Measurements from ENCODE around the gene YPEL1.

YPEL1 gene

DNA sequence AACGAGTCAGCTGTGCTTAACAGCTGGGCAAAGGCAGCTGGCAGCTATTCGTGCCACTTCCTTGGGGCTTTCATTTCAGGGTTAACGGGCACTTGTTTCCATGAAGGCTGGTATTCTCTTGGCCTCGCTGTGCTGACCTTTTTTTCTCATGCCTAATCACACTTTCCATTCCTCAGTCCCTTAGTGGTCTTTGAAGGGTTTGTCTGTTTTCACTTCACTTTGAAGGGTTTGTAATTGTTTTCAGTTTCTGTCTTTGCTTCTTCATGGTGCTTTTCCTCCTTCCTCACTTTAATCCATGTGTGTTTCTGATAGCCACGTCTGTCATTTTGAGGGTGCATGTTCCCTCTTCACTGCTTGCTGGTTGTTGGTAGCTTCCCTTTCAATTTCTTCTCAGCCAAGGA is 45.2 kb downstream of the YPEL1 start:
- in situ Hi-C loops (cut with MboI; ENCODE audit: low sequenced_read_pairs, unreplicated experiment), result no loop called here
- DNase-seq (ENCODE audit: low spot score), result peak; percentile 80
- TF ChIP-seq CTCF (IDR thresholded peaks at IDR 0.05; ENCODE audit: borderline replicate concordance, control extremely low read depth, extremely low read depth, insufficient read depth, missing control alignments), result no peak

GRCh38 chr22:21688706-21689381 is 46.8 kb downstream of the YPEL1 start:
- in situ Hi-C loops (cut with MboI; ENCODE audit: low sequenced_read_pairs, unreplicated experiment), result no loop called here
- no peak for TF ChIP-seq CTCF (IDR thresholded peaks at IDR 0.05; ENCODE audit: borderline replicate concordance, control extremely low read depth, extremely low read depth, insufficient read depth, missing control alignments)

DNA sequence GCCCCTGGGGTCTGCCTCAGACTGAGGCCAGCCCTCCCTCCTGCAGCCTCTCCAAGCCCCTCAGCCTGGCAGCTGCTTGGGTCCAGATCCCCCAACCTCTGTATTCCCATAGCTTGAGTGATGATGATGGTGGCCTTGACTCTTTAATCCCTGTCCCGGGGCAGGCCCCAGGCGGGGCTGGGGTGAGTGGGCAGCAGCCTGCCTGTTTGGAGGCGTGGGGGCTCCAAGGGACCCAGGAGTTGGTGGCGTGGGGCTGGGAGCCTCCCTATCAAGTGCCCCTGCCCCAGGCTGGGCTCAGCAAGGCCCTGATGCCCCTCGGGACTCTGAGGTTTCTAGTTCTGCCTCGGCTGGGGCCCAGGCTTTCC is 47.3 kb downstream of the YPEL1 start:
- no peak for DNase-seq (ENCODE audit: low spot score)
- no peak for TF ChIP-seq CTCF (IDR thresholded peaks at IDR 0.05; ENCODE audit: borderline replicate concordance, control extremely low read depth, extremely low read depth, insufficient read depth, missing control alignments)
- in situ Hi-C loops (cut with MboI; ENCODE audit: low sequenced_read_pairs, unreplicated experiment), result no loop called here

More at GRCh38 chr22:21688706-21689381, 46.8 kb downstream of the YPEL1 start:
- DNase-seq (ENCODE audit: low spot score), result no peak

DNA sequence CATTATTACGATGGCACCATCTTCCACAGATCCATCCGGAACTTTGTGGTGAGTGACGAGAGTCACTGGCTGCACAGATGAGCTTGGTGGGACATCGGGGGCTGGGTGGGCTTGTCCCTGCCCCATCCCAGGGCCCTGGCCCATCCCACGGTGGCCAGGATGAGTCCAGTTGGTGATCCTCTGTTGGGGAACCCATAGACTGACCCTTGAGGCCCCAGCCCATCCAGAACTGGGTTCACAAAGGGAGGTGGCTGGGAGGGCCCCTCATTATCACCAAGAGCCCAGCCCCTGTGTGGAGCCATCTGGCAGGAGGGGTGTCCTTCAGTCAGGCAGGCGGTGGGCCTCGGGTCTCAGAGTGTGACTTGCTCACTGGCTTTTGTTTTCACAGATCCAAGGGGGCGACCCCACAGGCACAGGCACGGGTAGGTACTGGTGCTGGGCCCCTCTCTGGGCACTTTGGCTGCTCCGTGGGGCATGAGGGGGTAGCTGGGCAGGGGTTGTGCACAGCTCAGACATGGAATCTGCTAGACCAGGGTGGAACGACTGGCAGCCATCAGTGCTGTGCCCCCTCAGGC is 47.8 kb downstream of the YPEL1 start:
- TF ChIP-seq CTCF (IDR thresholded peaks at IDR 0.05; ENCODE audit: borderline replicate concordance, control extremely low read depth, extremely low read depth, insufficient read depth, missing control alignments), result no peak
- no peak for DNase-seq (ENCODE audit: low spot score)
- in situ Hi-C loops (cut with MboI; ENCODE audit: low sequenced_read_pairs, unreplicated experiment), result no loop called here

- in situ Hi-C loops (cut with MboI; ENCODE audit: low sequenced_read_pairs, unreplicated experiment), result no loop called here
- no peak for TF ChIP-seq CTCF (IDR thresholded peaks at IDR 0.05; ENCODE audit: borderline replicate concordance, control extremely low read depth, extremely low read depth, insufficient read depth, missing control alignments)
These were observed 48.8 kb downstream of the YPEL1 start for GRCh38 chr22:21686634-21687393.

GRCh38 chr22:21686193-21686608 is 49.4 kb downstream of the YPEL1 start:
- DNase-seq (ENCODE audit: low spot score), result no peak
- in situ Hi-C loops (cut with MboI; ENCODE audit: low sequenced_read_pairs, unreplicated experiment), result no loop called here
- TF ChIP-seq CTCF (IDR thresholded peaks at IDR 0.05; ENCODE audit: borderline replicate concordance, control extremely low read depth, extremely low read depth, insufficient read depth, missing control alignments), result no peak

More at GRCh38 chr22:21686634-21687393, 48.8 kb downstream of the YPEL1 start:
- no peak for DNase-seq (ENCODE audit: low spot score)

All from GM13976 (cell line).